ENCODE data around the gene KRTAP10-10.
"Not testable (repeated sequence)": the region's sequence is repeated elsewhere in the genome, so short reads cannot be mapped to it uniquely, and the experiment has no call there.

The KRTAP10-10 gene

DNA sequence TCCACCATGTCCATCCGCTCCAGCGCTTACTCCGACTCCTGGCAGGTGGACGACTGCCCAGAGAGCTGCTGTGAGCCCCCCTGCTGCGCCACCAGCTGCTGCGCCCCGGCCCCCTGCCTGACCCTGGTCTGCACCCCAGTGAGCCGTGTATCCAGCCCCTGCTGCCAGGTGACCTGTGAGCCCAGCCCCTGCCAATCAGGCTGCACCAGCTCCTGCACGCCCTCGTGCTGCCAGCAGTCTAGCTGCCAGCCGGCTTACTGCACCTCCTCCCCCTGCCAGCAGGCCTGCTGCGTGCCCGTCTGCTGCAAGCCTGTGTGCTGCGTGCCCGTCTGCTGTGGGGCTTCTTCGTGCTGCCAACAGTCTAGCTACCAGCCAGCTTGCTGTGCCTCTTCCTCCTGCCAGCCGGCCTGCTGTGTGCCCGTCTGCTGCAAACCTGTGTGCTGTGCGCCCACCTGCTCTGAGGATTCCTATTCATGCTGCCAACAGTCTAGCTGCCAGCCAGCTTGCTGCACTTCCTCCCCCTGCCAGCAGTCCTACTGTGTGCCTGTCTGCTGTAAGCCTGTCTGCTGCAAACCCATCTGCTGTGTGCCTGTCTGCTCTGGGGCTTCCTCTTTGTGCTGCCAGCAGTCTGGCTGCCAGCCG, 9.9 kb upstream of the KRTAP10-10 start:
- FAIRE-seq, result not testable (repeated sequence)

GRCh38 chr21:44627831-44628233, 9.3 kb upstream of the KRTAP10-10 start:
- not testable (repeated sequence) for FAIRE-seq

DNA sequence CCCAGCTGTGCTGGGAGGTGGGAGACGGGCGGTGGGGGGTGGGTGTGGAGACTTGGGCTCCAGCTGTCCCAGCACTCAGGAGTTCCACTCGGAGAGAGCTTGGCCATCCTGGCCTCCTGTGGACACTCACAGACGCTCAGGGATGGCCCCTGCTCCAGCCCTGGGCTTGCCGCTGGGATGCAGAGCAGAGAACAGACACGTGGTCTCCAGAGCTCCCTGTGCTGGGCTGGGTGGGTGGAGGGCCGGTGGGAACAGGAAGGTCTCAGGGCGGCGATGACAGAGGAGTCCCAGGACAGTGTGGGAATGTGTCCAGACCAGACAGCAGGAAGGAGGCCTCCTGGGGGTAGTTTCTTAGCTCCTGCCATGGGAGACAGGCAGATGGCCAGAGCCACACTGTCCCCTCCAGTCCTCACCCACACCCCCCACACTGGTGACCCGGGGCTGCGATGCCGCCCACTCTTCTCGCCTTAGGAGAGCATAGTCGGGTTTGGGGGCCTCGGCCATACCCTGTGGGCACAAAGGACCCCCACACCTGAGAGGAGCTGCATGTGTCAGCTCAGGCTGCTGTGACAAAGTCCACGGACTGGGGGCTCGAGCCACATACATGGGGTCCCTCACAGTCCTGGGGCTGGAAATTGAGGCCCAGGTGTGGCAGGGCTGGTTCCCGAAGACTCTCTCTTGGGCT, 8.3 kb upstream of the KRTAP10-10 start:
- no peak for FAIRE-seq

- no peak for FAIRE-seq
Observed at GRCh38 chr21:44630440-44630839, 6.7 kb upstream of the KRTAP10-10 start.

DNA sequence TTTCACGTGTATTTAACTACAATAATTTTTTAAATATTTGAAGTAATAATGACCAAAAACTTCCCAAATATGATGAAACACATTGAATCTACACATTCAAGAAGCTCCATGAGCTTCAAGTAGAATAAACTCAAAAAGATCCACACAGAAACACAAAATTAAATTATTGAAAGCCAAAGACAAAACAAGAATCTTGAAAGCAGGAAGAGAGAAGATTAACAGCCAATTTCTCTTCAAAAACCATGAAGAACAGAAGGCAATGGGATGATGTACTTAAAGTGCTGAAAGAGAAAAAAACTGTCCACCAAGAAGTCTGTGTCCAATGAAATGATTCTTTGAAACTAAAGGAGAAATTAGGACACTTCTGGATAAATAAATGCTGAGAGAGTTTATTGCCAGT, 5.1 kb upstream of the KRTAP10-10 start:
- no peak for FAIRE-seq

DNA sequence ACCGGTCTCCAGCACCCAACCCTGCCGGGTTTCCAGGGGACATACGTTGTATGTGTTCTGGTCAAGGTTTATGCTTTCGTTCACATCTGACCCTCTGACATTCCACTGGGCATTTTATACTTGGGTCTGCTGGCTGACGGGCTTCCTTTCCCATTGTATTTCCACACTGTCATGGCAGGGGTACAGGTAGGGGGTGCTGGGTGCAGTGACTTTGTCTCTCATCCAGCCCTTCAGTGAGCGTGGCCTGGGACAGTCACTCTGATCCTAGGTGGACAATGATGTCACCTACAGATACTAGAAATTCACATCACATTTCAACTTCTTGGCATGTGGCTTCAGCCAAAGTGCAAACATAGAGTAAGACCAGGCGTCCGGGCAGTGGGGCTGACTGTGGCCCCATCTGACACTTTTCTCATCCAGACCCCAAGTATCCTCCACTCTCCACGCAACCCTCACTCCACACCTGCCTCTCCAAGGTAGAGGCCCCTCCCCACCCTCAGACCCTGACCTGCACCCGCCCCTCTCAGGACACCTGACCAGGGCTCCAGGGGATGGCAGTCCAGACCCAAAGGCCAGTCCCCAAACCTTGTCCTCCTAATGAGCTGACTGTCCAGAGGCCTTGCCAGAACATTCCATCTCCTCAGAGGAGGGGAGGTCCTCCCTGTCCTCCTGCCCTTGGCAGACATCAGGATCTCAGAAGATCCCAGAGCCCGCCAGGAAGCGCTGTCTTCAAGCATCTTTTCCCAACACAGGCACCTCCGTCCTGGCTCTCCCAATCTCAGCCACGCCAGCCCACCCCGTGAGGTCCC, 743 bp upstream of the KRTAP10-10 start:
- no peak for FAIRE-seq

GRCh38 chr21:44637851-44638348, 744 bp downstream of the KRTAP10-10 start:
- FAIRE-seq, result not testable (repeated sequence)

GRCh38 chr21:44638506-44639330, 1.6 kb downstream of the KRTAP10-10 start:
- not testable (repeated sequence) for FAIRE-seq

- FAIRE-seq, result no peak
Observed at GRCh38 chr21:44639331-44639655, 2.1 kb downstream of the KRTAP10-10 start.

DNA sequence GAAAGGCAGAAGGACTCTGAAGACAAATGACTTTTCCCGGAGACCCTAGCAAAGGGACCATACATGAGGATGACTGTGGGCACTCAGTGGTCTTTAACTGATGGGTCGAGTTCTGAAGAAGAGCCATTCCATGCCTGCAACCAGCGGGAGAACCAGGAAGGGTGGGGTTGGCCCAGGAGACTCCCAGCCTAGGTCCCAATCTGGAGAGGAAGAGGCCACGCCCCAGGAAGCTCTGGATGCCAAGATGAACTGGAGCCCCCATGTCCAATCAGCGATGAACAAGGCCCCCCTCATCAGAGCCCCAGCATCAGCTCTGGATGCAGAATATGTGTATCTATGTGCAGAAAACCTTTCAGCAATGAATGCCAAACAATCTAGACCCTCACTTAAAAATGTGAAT, 3.6 kb downstream of the KRTAP10-10 start:
- no peak for FAIRE-seq

DNA sequence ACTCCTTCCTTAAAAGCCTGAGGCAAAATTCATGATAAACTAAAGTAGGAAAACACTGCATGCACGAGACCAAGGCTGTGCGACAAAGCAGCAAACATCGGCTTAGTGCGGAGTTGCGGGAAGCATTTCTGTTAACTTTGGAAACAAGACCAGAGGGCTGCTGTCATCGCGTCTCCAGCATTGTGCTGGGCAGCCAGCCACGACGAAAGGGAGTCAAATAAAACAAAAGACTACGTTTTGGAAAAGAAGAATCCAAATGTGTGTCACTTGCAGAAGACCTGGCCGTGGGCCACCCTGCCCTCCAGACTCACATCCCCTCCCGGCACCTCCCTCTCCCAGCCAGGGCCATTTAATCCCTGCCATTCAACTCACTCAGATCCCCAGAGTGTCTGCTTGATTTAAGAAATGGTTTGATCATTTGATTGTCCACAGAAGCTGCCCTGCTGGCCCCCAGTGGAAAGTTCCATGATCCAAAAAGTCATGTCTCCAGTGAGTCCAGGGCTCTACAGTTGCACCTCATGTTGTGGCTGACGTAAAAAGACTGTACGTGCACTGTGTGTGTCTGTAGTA, 6.7 kb downstream of the KRTAP10-10 start:
- no peak for FAIRE-seq

GRCh38 chr21:44644878-44645277, 7.7 kb downstream of the KRTAP10-10 start:
- FAIRE-seq, result no peak

GRCh38 chr21:44646366-44647221, 9.4 kb downstream of the KRTAP10-10 start, which contains the start of gene KRTAP10-11:
TSS of gene KRTAP10-11 (plus strand) at chr21:44646414. CDS start at chr21:44646459, 45 bp downstream.
- not testable (repeated sequence) for FAIRE-seq

DNA sequence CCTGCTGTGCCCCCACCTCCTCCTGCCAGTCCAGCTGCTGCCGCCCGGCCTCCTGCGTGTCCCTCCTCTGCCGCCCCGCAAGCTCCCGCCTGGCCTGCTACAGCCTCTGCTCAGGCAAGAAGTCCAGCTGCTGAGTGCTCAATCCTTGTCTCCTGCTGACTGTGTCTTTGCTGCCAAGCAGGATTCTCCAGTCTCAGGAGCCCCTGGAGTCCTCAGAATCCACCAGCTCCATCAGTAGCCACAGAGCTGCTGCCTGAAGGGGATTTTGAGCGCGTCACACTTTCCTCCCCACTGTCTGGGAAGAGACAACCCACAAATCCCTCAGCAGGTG, 10.0 kb downstream of the KRTAP10-10 start:
- FAIRE-seq, result no peak

DNA sequence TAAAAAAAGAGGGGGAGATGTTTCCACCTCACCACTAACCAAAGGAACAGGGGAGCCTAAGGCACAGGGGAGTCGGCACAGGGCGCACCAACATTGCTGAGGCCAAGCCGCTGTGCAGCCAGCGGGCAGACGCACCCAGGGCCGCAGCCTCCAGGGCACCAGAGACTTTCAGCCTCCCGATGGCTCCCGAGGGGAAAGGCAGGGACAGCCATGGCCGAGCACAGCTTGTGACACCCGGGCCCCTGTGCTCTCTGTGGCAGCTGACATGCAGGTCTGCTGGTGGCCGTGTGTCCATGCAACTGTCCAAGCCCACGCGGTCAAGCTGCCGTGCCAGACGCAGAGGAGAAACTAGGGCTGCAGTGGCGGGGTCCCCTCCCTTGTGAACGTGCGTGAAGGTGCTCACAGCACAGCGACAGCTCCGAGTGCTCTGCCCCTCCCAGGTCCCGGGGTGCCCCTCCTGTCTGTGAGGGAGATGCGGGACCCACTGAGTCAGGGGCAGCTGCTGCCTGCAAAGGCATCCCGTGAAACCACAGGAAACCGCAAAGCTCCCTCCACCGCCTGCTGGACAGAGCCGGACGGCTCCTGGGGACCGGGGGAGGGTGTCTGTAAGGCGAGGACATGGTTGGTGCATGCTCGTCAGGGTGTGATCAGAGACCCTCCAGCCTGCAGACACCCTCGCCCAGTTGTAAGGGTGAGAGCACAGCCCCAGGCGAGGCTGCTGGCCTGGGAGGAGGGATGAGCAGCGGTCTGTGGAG, 11.6 kb downstream of the KRTAP10-10 start:
- no peak for FAIRE-seq

GRCh38 chr21:44649521-44650100, 12.5 kb downstream of the KRTAP10-10 start:
- FAIRE-seq, result no peak

GRCh38 chr21:44650265-44650972, 13.3 kb downstream of the KRTAP10-10 start:
- no peak for FAIRE-seq

- FAIRE-seq, result no peak
Observed at GRCh38 chr21:44650973-44651675, 14.0 kb downstream of the KRTAP10-10 start.

- no peak for FAIRE-seq
Observed at GRCh38 chr21:44653123-44653522, 16.0 kb downstream of the KRTAP10-10 start.
